Smooth muscle cell (in vitro differentiated cells): ENCODE results near the gene ATAD1. TPM values are rescaled to one million over a fixed set of nuclear protein-coding genes. Genes with fewer than 3 reads are reported as not detected.
"Not testable (repeated sequence)": the region's sequence is repeated elsewhere in the genome, so short reads cannot be mapped to it uniquely, and the experiment has no call there.

ENCODE experiments used
- DNase-seq: peaks from one replicate; lab custom pipeline; 2025; ENCODE audit not compliant: unreplicated experiment; lab: John Stamatoyannopoulos, UW
- H2AFZ ChIP-seq: fragments of 200-600 bp; sonication (generic); 2 replicates; pipeline ENCODE4 v1.6.0; 2016; ENCODE audit warnings: antibody characterized with exemption, low read depth, mild to moderate bottlenecking
- H3F3A ChIP-seq: fragments of 200-600 bp; sonication (generic); 2 replicates; pipeline ENCODE4 v1.6.0; 2017; ENCODE audit warnings: antibody characterized with exemption, low read depth
- H3K27ac ChIP-seq: fragments of 200-600 bp; sonication (generic); 2 replicates; pipeline ENCODE4 v1.5.1; 2016; ENCODE audit warnings: low read depth, mild to moderate bottlenecking
- H3K27me3 ChIP-seq: fragments of 200-600 bp; sonication (generic); 2 replicates; pipeline ENCODE4 v1.6.1; 2016; ENCODE audit warnings: low read depth, mild to moderate bottlenecking
- H3K36me3 ChIP-seq: fragments of 200-600 bp; sonication (generic); 2 replicates; pipeline ENCODE4 v1.5.1; 2016; ENCODE audit warnings: low read depth
- H3K4me1 ChIP-seq: fragments of 200-600 bp; sonication (generic); 2 replicates; pipeline ENCODE4 v1.5.1; 2016; ENCODE audit warnings: low read depth
- H3K4me2 ChIP-seq: fragments of 200-600 bp; sonication (generic); 2 replicates; pipeline ENCODE4 v1.6.0; 2016; ENCODE audit warnings: mild to moderate bottlenecking
- H3K4me3 ChIP-seq: fragments of 200-600 bp; sonication (generic); 2 replicates; pipeline ENCODE4 v1.5.1; 2016; ENCODE audit warnings: mild to moderate bottlenecking
- H3K79me2 ChIP-seq: fragments of 200-600 bp; sonication (generic); 2 replicates; pipeline ENCODE4 v1.6.0; 2016; ENCODE audit warnings: low read depth, mild to moderate bottlenecking
- H3K9ac ChIP-seq: fragments of 200-600 bp; sonication (generic); 2 replicates; pipeline ENCODE4 v1.6.0; 2016; ENCODE audit warnings: low read depth
- H3K9me3 ChIP-seq: fragments of 200-600 bp; sonication (generic); replicated peaks from 2 replicates; pipeline ENCODE4 v1.5.1; 2016; ENCODE audit warnings: low read depth
- H4K20me1 ChIP-seq: fragments of 200-600 bp; sonication (generic); 2 replicates; pipeline ENCODE4 v1.6.0; 2016; ENCODE audit warnings: low read depth
- whole genome bisulfite sequencing: methylation state at CpG from one replicate; pipeline ENCODE4 v1.1.7; 2016; ENCODE audit warnings: low lambda C conversion rate; 5-methylcytosine and 5-hydroxymethylcytosine counted together
- polyA plus RNA-seq: library from polyadenylated mRNA; unstranded; fragments of >200 nt; fragmentation: Nextera tagmentation; extraction: Ambion mirVana; gene quantifications from 2 replicates; pipeline ENCODE4 v1.2.1, GENCODE V29; 2016
- total RNA-seq: library from RNA; depleted of rRNA; stranded (reverse); fragments of >200 nt; gene quantifications from 2 replicates; pipeline ENCODE4 v1.2.3, GENCODE V29; 2014
- TF ChIP-seq, protein P1 (sequence below): fragments of 200-600 bp; sonication (generic); IDR thresholded peaks from 2 replicates; pipeline ENCODE4 v1.5.1; 2017; ENCODE audit warnings: borderline replicate concordance, mild to moderate bottlenecking, antibody characterized with exemption; ENCODE audit not compliant: insufficient read depth, poor library complexity, severe bottlenecking

Gene ATAD1
- total and polyA plus RNA-seq, 2 experiments from 2014 or later: 38.1 to 71.8 TPM

DNA sequence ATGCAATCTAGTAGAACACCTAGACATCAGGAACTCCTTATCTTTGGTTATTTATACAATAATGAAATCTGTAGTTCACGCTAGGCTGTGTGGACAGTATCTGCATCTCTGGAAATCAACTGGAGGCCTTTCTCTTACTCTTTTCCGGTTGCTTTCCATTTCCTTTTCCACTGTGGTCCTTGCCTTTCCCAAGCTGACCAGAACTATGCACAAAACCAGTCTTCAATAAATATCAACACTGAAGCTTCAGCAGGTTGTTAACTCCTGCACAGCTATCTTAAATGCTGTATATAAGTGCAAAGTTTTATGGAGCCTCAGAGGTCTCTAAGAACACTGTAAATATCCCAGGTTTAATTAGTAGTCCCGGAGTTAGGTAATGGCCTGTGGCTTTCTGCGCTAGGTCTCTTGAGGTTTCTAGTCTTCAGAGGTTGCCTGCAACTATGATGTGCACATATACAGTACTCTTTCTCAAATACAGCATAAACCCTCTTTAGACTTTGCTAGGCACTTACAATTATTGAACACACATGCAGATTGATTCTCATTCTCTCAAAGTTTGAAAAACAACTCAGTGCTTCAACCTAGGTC, 42.9 kb upstream of the ATAD1 start:
- DNase-seq: no peak
- TF ChIP-seq, protein P1, sequence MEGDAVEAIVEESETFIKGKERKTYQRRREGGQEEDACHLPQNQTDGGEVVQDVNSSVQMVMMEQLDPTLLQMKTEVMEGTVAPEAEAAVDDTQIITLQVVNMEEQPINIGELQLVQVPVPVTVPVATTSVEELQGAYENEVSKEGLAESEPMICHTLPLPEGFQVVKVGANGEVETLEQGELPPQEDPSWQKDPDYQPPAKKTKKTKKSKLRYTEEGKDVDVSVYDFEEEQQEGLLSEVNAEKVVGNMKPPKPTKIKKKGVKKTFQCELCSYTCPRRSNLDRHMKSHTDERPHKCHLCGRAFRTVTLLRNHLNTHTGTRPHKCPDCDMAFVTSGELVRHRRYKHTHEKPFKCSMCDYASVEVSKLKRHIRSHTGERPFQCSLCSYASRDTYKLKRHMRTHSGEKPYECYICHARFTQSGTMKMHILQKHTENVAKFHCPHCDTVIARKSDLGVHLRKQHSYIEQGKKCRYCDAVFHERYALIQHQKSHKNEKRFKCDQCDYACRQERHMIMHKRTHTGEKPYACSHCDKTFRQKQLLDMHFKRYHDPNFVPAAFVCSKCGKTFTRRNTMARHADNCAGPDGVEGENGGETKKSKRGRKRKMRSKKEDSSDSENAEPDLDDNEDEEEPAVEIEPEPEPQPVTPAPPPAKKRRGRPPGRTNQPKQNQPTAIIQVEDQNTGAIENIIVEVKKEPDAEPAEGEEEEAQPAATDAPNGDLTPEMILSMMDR: no peak
- H3K4me2 ChIP-seq: peak overlapping the region; percentile 92
- peaks cover 18% of the 10 kb centered on the region for H3K79me2 ChIP-seq
- no peaks in the 10 kb centered on the region for H3K9me3 ChIP-seq
- H3K4me1 ChIP-seq: no peaks in the 10 kb centered on the region
- peak overlapping the region; percentile 89 for H3K4me3 ChIP-seq
- no peak overlapping the region for H2AFZ ChIP-seq
- no peak overlapping the region for H3K9ac ChIP-seq
- 70% methylated on average over 4 of the region's 4 CpGs for WGBS
- H4K20me1 ChIP-seq: peaks cover 17% of the 10 kb centered on the region
- H3K27ac ChIP-seq: peak overlapping the region; percentile 13
- no peaks in the 10 kb centered on the region for H3K27me3 ChIP-seq
- peaks cover 14% of the 10 kb centered on the region for H3F3A ChIP-seq
- H3K36me3 ChIP-seq: no peaks in the 10 kb centered on the region

DNA sequence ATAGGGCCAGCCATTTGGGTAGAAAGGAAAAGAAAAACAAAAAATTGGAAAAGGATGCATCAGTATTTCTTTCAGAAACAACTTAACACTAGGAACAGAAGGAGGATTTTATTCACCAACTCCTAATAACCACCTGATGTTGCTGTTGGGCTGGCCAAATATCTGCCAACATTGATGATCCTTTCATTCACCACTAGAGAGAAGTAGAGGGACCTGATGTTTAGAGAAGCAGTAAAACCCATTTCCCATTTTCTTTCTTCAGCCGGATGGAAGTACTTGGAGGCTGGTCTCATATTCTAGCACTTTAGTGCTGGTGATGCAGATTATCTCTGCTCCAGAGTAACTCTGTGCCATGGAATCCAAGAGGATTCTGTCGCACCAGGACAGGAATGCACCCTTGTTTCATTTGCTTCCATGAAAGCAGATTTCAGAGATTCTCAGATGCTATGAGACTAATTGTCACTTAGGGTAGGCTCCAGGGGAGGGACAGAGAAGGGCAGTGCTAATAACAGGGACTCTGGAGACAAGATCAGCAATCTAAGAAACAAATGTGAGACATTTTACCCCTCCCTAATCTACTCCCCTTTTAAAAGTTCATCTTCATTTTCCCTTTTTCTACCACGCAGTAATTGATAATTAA, 42.2 kb upstream of the ATAD1 start:
- Histone ChIP-seq H3K36me3 (no peaks in the 10 kb centered on the region), H4K20me1 (peaks cover 11% of the 10 kb centered on the region), H3K79me2 (peaks cover 11% of the 10 kb centered on the region), H2AFZ (no peak overlapping the region), H3K4me2 (no peak overlapping the region), H3K4me1 (no peaks in the 10 kb centered on the region), H3F3A (peaks cover 14% of the 10 kb centered on the region), H3K4me3 (no peak overlapping the region), H3K9me3 (no peaks in the 10 kb centered on the region), H3K9ac (no peak overlapping the region), H3K27ac (no peak overlapping the region), H3K27me3 (no peaks in the 10 kb centered on the region)
- WGBS: 52% methylated on average over 3 of the region's 3 CpGs
- DNase-seq: no peak
- TF ChIP-seq, protein P1: peak; percentile 38

DNA sequence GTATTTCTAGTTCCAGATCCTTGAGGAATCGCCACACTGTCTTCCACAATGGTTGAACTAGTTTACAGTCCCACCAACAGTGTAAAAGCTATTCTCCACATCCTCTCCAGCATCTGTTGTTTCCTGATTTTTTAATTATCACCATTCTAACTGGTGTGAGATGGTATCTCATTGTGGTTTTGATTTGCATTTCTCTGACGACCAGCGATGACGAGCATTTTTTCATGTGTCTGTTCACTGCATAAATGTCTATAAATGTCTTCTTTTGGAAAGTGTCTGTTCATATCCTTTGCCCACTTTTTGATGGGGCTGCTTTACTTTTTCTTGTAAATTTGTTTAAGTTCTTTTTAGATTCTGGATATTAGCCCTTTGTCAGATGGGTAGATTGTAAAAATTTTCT, 37.6 kb upstream of the ATAD1 start:
- H3K9me3 ChIP-seq, H4K20me1 ChIP-seq, H3K27ac ChIP-seq, DNase-seq, H3K79me2 ChIP-seq, H3K36me3 ChIP-seq, H3K4me1 ChIP-seq, H3K9ac ChIP-seq, H3F3A ChIP-seq, H3K27me3 ChIP-seq, H3K4me2 ChIP-seq, H2AFZ ChIP-seq, H3K4me3 ChIP-seq: not testable (repeated sequence)
- WGBS: 90% methylated on average over 4 of the region's 4 CpGs

DNA sequence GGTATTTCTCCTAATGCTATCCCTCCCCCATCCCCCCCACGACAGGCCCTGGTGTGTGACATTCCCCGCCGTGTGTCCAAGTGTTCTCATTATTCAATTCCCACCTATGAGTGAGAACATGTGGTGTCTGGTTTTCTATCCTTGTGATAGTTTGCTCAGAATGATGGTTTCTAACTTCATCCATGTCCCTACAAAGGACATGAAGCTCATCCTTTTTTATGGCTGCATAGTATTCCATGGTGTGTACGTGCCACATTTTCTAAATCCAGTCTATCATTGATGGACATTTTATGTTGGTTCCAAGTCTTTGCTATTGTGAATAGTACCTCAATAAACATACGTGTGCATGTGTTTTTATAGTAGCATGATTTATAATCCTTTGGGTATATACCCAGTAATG, 37.2 kb upstream of the ATAD1 start:
- WGBS: 97% methylated on average over 5 of the region's 5 CpGs
- not testable (repeated sequence) for H3K4me3 ChIP-seq, H3K9me3 ChIP-seq, H3K79me2 ChIP-seq, H3K27me3 ChIP-seq, H4K20me1 ChIP-seq, H3K4me2 ChIP-seq, H3K9ac ChIP-seq, H3K4me1 ChIP-seq, H3K27ac ChIP-seq, H2AFZ ChIP-seq, H3F3A ChIP-seq, DNase-seq, H3K36me3 ChIP-seq

DNA sequence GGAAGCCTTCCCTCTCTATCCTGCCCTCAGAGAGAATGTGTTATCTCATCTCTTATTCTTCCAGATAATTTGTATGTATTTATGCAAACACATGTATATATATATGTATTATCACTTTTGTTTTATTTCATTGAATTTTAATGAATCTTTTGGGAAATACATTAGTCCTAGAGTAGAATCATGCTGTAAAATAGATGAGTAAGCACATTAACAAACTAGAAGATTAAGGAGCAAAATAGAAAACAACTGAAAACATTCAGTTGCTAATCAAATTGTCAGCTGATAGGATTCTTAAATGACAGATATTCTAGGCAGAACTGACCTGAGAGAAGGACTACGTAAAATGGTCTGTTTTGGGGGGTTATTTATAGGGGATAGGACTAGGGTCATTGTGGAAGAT, 34.1 kb upstream of the ATAD1 start:
- Histone ChIP-seq H3K4me3 (no peak overlapping the region), H3K27ac (no peak overlapping the region), H3K9ac (no peak overlapping the region), H3K36me3 (no peaks in the 10 kb centered on the region), H2AFZ (no peak overlapping the region), H3F3A (no peaks in the 10 kb centered on the region), H3K27me3 (peaks cover 12% of the 10 kb centered on the region), H3K4me1 (no peaks in the 10 kb centered on the region), H3K79me2 (no peaks in the 10 kb centered on the region), H3K4me2 (no peak overlapping the region), H3K9me3 (no peaks in the 10 kb centered on the region), H4K20me1 (no peaks in the 10 kb centered on the region)
- 85% methylated on average over 1 of the region's 1 CpG for WGBS
- TF ChIP-seq, protein P1: no peak
- no peak for DNase-seq
